HL-60 (cell line): ENCODE data around the gene MINDY1.

ENCODE experiments used
- DNase-seq, 2 experiments: peaks; one replicate each; pipeline ENCODE4 v3.0.0-alpha.2; 2010 to 2020; ENCODE audit warnings: low read depth in 1 of 2, low spot score in 1 of 2
- H3K27ac ChIP-seq: fragments of 250-450 bp; sonication (Bioruptor Pico); replicated peaks from 2 replicates; pipeline ENCODE4 v1.5.1; 2020; ENCODE audit warnings: mild to moderate bottlenecking, moderate library complexity
- H3K27me3 ChIP-seq: fragments of 250-450 bp; sonication (Bioruptor Pico); 2 replicates; pipeline ENCODE4 v1.5.1; 2021; ENCODE audit warnings: mild to moderate bottlenecking, moderate library complexity; ENCODE audit not compliant: insufficient read depth, poor library complexity, severe bottlenecking
- H3K4me3 ChIP-seq: replicated peaks from 2 replicates; pipeline ENCODE4 v1.5.1; 2011; ENCODE audit warnings: mild to moderate bottlenecking, control low read depth, low read length; ENCODE audit not compliant: insufficient read depth
- GABPA ChIP-seq: IDR thresholded peaks from 2 replicates; pipeline ENCODE4 v1.6.1; 2012; ENCODE audit warnings: low read depth
- POLR2AphosphoS5 ChIP-seq: IDR thresholded peaks from 2 replicates; pipeline ENCODE4 v1.6.1; 2012; ENCODE audit warnings: low read depth
- SPI1 ChIP-seq: IDR thresholded peaks from 2 replicates; pipeline ENCODE4 v1.6.1; 2012; ENCODE audit warnings: low read depth, mild to moderate bottlenecking, borderline replicate concordance
- TF ChIP-seq, protein P1 (sequence below): IDR thresholded peaks from 2 replicates; pipeline ENCODE4 v1.6.1; 2012; ENCODE audit warnings: low read depth; ENCODE audit not compliant: insufficient replicate concordance
- TF ChIP-seq, protein P2 (sequence below): IDR thresholded peaks from one replicate; pipeline ENCODE4 v1.5.1; 2011; ENCODE audit warnings: low read length, control low read depth, inconsistent platforms; ENCODE audit not compliant: insufficient read depth

MINDY1 gene

DNA sequence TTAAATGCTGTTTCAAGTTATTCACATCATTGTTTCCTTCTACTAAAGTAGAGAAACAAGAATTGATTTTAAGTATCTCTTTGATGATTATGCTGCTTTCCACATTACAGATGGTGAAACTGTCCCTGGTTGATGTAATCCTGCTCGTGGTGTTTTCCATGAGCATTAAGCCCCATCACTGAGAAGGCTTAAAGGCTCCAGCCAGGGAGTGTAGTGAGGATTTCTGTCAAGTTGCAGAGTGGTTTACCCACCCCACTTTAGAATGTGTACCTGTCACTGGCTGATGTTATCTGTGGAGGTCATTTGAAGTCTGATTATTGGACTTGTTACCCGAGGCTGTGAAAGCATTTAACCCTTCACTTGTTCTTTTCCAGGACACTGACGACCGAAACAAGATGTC lies 44.9 kb downstream of the MINDY1 start:
- Histone ChIP-seq H3K27ac (no peak overlapping the region), H3K27me3 (no peaks in the 10 kb centered on the region), H3K4me3 (no peak overlapping the region)
- TF ChIP-seq POLR2AphosphoS5 (no peak), GABPA (no peak), SPI1 (no peak)
- TF ChIP-seq, protein P1, sequence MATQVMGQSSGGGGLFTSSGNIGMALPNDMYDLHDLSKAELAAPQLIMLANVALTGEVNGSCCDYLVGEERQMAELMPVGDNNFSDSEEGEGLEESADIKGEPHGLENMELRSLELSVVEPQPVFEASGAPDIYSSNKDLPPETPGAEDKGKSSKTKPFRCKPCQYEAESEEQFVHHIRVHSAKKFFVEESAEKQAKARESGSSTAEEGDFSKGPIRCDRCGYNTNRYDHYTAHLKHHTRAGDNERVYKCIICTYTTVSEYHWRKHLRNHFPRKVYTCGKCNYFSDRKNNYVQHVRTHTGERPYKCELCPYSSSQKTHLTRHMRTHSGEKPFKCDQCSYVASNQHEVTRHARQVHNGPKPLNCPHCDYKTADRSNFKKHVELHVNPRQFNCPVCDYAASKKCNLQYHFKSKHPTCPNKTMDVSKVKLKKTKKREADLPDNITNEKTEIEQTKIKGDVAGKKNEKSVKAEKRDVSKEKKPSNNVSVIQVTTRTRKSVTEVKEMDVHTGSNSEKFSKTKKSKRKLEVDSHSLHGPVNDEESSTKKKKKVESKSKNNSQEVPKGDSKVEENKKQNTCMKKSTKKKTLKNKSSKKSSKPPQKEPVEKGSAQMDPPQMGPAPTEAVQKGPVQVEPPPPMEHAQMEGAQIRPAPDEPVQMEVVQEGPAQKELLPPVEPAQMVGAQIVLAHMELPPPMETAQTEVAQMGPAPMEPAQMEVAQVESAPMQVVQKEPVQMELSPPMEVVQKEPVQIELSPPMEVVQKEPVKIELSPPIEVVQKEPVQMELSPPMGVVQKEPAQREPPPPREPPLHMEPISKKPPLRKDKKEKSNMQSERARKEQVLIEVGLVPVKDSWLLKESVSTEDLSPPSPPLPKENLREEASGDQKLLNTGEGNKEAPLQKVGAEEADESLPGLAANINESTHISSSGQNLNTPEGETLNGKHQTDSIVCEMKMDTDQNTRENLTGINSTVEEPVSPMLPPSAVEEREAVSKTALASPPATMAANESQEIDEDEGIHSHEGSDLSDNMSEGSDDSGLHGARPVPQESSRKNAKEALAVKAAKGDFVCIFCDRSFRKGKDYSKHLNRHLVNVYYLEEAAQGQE = no peak
- TF ChIP-seq, protein P2, sequence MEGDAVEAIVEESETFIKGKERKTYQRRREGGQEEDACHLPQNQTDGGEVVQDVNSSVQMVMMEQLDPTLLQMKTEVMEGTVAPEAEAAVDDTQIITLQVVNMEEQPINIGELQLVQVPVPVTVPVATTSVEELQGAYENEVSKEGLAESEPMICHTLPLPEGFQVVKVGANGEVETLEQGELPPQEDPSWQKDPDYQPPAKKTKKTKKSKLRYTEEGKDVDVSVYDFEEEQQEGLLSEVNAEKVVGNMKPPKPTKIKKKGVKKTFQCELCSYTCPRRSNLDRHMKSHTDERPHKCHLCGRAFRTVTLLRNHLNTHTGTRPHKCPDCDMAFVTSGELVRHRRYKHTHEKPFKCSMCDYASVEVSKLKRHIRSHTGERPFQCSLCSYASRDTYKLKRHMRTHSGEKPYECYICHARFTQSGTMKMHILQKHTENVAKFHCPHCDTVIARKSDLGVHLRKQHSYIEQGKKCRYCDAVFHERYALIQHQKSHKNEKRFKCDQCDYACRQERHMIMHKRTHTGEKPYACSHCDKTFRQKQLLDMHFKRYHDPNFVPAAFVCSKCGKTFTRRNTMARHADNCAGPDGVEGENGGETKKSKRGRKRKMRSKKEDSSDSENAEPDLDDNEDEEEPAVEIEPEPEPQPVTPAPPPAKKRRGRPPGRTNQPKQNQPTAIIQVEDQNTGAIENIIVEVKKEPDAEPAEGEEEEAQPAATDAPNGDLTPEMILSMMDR = no peak
- no peak for DNase-seq

DNA sequence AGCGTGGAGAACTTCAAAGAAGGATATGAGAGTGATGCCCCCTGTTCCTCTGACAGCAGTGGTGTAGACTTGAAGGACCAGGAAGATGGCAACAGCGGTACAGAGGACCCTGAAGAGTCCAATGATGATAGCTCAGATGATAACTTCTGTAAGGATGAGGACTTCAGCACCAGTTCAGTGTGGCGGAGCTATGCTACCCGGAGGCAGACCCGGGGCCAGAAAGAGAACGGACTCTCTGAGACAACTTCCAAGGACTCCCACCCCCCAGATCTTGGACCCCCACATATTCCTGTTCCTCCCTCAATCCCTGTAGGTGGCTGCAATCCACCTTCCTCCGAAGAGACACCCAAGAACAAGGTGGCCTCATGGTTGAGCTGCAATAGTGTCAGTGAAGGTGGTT lies 46.1 kb downstream of the MINDY1 start:
- Histone ChIP-seq H3K4me3 (no peak overlapping the region), H3K27me3 (no peaks in the 10 kb centered on the region), H3K27ac (no peak overlapping the region)
- no peak for DNase-seq
- TF ChIP-seq POLR2AphosphoS5 (no peak), SPI1 (no peak), GABPA (no peak)
- TF ChIP-seq, protein P2 = no peak
- TF ChIP-seq, protein P1 = no peak

DNA sequence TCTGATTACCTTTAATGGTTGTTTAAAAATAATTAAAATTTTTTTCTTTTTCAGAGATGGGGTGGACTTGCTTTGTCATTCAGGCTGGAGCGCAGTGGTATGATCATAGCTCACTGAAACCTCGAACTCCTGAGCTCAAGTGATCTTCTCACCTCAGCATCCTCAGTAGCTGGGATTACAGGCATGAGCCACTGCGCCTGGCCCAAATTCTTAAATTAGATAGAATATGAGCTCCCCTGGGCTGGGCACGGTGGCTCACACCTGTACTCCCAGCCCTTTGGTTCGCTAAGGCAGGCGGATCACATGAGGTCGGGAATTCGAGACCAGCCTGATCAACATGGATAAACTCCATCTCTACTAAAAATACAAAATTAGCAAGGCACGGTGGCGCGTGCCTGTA lies 49.0 kb downstream of the MINDY1 start:
- TF ChIP-seq, protein P1 = no peak
- TF ChIP-seq GABPA (no peak), SPI1 (no peak), POLR2AphosphoS5 (no peak)
- TF ChIP-seq, protein P2 = no peak

More for the DNA sequence above, 49.0 kb downstream of the MINDY1 start:
- Histone ChIP-seq H3K4me3 (no peak overlapping the region), H3K27ac (no peak overlapping the region), H3K27me3 (no peaks in the 10 kb centered on the region)
- no peak for DNase-seq
